Astrocyte of the spinal cord (primary cell): ENCODE data around the gene PPP3CA.
A peak's percentile ranks its signal among the peaks of the same experiment; 100 is the strongest.

Experiments used
- DNase-seq: peaks from one replicate; pipeline ENCODE4 v3.0.0; 2011; ENCODE audit warnings: low read depth, low spot score
- H3K4me3 ChIP-seq: 2 replicates; pipeline ENCODE4 v1.5.1; 2011; ENCODE audit warnings: low read depth, mild to moderate bottlenecking, low read length, moderate library complexity
- in situ Hi-C: cut with HindIII; loops from 2 replicates; pipeline ENCODE4 v1.10.0; 2017; ENCODE audit warnings: low sequenced_read_pairs
- TF ChIP-seq, protein P1 (sequence below): IDR thresholded peaks from 2 replicates; pipeline ENCODE4 v1.5.1; 2012; ENCODE audit warnings: low read depth, mild to moderate bottlenecking, low read length, inconsistent platforms

PPP3CA gene

DNA sequence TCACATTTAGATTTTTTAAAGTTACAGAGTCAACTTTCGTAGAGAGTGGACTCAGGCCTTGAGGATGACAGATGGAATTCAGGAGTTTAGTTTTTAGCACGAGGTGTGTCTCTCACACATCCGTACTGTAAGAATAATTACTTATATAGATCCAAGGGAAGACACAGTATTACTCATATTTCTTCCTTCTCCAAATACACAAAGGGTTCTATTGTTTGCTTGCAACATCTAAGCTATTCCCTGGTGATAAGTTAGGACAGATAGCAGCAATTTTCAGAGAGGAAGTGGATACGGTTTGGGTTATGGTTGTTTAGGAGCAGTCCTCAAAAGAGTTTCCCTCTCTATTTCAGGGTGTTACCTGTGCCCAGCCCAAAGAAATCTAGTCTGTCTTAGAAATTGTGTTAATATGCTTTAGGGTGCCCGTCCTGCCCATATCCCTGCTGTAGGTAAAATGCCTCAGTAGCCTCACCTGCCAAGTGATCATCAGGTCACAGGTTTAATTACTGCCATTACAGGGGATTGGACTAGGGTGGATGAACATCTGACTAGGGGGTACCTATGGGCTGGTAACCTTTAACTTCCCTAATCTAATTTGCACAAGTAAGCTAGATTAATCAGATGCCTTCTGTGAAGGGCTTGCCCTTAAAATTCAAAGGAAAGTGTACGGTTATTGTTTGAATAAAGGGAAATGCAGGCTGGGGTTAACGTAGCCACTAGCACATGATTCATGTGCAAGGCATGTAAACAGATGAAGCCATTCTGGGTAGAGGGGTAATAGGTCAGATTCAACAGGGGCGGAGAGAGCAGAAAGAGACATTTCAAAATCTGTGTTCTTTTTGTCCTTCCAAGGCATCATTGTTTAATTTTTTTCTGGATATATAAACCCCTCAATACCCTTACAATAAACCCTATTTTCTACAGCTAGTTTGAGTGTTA is 8.7 kb upstream of the PPP3CA start:
- in situ Hi-C loops = no loop called here
- TF ChIP-seq, protein P1, sequence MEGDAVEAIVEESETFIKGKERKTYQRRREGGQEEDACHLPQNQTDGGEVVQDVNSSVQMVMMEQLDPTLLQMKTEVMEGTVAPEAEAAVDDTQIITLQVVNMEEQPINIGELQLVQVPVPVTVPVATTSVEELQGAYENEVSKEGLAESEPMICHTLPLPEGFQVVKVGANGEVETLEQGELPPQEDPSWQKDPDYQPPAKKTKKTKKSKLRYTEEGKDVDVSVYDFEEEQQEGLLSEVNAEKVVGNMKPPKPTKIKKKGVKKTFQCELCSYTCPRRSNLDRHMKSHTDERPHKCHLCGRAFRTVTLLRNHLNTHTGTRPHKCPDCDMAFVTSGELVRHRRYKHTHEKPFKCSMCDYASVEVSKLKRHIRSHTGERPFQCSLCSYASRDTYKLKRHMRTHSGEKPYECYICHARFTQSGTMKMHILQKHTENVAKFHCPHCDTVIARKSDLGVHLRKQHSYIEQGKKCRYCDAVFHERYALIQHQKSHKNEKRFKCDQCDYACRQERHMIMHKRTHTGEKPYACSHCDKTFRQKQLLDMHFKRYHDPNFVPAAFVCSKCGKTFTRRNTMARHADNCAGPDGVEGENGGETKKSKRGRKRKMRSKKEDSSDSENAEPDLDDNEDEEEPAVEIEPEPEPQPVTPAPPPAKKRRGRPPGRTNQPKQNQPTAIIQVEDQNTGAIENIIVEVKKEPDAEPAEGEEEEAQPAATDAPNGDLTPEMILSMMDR = no peak
- peak; percentile 84 for DNase-seq
- no peak overlapping the region for H3K4me3 ChIP-seq

DNA sequence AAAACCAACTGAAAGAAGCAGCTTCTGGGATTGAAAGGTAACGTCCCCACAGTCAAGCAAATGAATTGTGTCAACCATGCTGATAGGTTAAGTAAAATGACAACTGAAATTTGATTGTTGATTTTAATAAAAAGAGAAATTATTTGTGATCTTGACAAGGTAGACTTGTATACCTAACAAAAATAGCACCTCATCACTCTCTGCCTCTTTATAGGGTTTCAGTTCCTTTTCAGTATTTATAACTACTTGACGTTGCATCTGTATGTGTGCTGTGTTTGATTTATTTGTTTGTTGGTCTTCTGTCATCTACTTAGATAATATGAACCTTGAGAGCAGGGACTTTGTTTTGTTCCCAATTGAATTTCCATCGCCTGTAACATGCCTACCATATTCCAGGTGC is 7.9 kb upstream of the PPP3CA start:
- TF ChIP-seq, protein P1 = no peak
- no peak overlapping the region for H3K4me3 ChIP-seq
- DNase-seq = no peak
- in situ Hi-C loops = no loop called here

DNA sequence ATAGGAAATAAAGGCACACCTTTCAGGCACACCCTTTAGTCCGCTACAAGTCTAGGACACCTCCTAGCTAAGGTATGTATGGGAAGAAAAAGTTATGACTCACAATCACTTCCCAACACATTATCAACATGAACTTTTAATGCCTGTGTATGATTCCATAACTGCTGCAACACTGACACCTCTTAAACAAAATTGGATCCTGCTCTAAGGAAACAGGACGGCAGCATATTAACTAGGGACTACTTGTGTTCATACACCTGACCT is 2.4 kb upstream of the PPP3CA start:
- no peak for DNase-seq
- no peak overlapping the region for H3K4me3 ChIP-seq
- in situ Hi-C loops = no loop called here
- TF ChIP-seq, protein P1 = no peak

DNA sequence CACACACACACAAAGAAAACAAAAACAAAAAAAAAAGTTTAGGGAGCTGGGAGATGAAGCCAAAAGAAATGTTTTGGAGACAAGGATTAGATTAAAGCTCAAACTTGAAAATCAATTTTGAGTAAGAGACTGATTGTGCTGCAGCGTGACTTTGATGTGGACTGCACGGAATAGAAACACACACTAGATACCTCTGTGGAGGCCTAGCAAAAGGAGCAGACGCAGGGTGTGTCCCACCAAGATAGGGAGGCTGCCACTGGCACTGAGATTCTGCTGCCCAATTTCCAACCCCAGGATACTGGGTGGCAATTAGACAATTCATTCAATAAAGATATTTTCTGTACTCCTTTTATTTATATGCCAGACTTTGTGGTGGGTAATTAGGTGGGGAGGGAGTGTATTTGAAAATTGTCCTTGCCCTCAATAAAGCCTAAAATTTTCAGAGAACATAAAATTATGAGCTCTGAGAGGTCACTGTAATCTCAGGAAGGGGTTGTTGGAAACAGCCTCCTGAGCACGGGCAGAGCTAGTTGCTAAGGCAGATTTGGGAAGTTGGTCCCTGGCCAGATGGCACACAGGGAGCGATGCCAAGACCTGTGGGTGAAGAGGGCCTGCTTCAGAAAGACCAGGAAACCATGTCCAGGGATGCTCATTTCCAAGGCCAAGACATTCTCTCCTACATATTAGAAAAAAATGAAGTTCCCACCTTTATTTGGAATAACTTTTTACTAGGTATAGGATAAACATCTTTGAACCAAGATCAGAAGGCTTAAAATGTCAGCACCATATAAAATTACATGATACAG is 1.9 kb upstream of the PPP3CA start:
- in situ Hi-C loops = no loop called here
- DNase-seq = no peak
- no peak overlapping the region for H3K4me3 ChIP-seq
- TF ChIP-seq, protein P1 = no peak

DNA sequence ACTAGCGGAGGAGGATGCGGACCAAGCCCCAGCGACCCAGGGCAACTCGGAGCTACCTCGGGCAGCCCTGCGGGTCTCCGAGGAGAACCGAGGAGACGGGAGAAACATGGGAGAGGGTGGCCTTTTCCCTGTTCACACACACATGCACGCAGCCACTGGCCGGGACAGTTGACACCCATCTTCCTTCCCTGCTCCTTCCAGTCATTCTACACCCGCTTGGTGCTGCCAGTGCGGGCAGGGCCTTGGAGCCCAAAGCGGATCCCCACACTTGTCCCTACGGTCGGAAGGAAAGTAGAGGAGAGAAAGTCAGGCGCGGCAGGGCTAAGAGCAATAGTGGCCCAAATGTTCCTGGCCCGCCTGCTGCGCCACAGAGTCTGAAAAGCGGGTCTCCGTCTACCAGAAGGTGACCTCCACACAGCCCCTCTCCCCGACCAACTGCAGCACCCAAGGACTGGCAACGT is 1.1 kb upstream of the PPP3CA start:
- DNase-seq = no peak
- in situ Hi-C loops = no loop called here
- TF ChIP-seq, protein P1 = no peak
- H3K4me3 ChIP-seq = peak overlapping the region; percentile 84

DNA sequence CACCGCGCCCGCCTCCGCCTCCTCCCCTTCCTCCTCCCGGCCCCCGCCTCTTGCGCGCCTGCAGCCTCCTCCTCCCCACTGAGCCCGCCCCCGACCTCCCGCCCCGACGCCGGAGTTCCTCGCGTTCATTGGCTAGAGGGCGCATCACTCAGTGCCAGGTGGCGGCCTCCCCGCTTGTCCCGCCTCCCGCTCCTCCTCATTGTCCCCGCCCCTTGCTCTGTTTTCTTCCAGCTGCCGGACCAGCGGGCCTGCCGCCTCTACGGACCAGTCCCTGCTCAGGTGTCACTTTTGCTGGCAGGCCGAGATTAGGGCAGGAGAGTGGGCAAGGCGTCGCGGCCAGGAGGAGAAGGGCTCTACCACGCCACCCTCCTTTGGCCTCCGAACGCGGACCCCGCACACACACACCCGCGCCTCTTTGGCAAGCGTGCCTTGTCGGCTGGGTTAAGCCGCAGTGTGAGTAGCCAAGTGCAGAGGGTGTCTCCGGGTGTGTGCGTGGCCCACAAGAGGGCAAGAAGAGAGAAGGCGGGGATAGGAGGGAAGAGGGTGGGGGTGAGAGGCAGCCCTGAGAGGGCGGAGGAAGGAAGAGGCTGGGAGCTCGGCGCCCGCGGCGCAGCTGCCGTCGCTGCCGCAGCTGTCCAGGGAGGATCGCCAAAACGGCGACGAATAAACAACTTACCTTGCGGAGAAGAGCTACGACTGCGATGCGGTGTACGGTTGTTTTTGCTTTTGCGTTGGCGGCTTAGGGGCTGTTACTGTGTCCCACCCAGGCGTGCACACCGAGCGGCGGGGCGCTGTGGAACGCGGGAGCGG is 436 bp upstream of the PPP3CA start:
- TF ChIP-seq, protein P1 = peak; percentile 8
- peak; percentile 98 for DNase-seq
- in situ Hi-C loops = no loop called here
- H3K4me3 ChIP-seq = peak overlapping the region; percentile 84
